ENCODE measurements around the gene IP6K1.
"Not testable (repeated sequence)": the region's sequence is repeated elsewhere in the genome, so short reads cannot be mapped to it uniquely, and the experiment has no call there.

The IP6K1 gene

DNA sequence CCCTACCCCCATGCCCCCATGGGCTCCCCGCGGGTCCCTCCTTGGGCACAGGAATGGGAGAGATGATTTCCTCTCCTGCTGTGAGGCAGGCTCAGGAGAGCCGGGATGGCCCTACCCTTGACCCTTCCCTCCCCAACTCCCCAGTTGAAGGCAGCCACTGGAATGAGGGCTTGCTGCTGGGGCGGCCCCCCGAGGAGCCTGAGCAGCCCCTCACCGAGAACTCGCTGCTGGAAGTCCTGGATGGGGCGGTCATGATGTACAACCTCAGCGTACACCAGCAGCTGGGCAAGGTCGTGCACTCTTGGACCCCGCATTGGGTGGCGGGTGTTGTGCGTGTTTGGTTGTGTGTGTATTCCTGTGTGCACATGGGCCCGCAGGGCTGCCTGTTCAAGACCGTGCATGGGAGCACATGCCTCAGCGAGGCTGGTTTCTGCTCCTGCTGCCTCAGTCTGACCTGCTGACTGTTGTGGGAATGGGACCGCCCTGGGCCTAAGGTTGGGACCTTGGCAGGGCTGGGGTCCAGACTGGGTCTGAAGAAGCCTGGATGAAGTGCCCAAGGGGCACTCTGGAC lies 80.9 kb downstream of the IP6K1 start:
- no peak for DNase-seq

DNA sequence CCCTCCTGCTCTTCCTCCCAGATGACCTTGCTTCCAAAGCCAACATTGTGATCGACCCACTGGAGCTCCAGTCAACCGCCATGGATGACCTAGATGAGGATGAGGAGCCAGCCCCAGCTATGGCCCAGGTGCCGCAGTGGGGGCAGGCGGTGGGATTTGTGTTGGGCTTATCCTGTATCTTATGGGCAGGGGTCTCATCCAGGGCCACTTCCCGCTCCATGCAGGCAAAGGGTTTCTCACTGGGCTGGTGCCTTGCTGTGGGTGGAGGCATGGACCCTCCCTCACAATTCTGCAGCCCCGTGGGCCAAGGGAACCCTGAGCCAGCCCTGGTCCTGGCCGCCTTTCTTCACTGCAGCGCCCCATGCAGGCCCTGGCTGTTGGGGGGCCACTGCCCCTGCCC lies 81.7 kb downstream of the IP6K1 start:
- DNase-seq, result no peak

DNA sequence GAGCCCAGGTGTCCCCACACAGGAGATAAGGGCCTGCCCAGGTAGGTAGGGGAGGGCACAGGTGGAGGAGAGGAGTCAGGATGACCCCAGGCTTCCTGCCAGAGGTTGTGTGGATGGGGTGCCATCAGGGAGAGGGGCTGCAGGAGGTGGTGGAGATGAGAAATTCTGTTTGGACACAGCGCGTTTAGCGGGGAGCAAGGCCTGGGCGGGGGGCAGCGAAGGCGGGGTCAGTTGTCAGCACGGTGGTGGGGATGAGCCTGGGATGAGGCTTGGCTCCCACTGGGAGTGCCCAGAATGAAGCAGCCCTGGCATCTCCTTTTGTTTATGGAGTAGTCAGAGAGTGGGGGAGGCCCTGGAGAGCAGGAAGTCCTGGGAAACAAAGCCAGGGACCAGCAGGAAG lies 82.4 kb downstream of the IP6K1 start:
- DNase-seq, result no peak

DNA sequence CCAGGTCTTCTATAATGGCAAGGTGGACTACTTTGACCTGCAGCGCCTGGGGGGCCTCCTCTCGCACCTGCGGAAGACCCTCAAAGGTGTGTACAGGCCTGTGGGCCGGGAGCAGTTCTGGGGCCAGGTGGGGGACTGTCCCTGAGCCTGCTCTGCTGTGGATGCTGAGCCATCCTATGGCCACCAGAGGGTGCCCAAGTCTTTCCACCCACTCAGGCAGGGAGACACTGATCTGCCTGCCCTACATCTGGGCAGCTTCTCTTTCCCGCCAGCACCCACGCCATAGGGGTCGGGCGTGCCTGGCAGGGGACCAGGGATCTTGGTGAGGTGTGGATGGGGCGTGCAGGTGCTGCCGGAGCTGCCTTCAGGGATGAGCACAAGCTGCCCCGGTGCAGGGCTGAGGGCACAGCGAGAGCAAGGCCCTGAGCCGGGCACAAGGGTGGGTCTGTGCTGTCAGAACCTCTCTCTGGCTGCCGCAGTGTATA lies 82.9 kb downstream of the IP6K1 start:
- peak; percentile 74 to 76 for DNase-seq

DNA sequence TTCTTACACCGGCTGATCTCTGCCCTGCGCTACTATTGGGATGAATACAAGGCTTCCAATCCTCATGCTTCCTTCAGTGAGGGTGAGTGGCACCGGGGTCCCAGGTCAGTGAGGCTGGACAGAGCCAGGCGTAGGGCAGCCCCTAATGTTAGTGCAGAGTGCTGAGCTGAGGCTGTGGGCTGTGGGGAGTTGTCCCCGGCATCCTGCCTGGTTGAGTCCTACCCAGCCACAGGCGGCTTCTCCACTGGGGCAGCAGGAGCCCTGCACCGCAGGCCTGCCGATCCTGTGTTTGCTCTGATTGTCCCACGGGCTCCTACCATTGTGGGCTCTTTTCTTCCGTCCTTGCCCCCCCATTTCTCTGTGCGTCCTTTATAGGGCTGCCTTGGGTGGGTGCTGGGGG lies 83.7 kb downstream of the IP6K1 start:
- no peak for DNase-seq

DNA sequence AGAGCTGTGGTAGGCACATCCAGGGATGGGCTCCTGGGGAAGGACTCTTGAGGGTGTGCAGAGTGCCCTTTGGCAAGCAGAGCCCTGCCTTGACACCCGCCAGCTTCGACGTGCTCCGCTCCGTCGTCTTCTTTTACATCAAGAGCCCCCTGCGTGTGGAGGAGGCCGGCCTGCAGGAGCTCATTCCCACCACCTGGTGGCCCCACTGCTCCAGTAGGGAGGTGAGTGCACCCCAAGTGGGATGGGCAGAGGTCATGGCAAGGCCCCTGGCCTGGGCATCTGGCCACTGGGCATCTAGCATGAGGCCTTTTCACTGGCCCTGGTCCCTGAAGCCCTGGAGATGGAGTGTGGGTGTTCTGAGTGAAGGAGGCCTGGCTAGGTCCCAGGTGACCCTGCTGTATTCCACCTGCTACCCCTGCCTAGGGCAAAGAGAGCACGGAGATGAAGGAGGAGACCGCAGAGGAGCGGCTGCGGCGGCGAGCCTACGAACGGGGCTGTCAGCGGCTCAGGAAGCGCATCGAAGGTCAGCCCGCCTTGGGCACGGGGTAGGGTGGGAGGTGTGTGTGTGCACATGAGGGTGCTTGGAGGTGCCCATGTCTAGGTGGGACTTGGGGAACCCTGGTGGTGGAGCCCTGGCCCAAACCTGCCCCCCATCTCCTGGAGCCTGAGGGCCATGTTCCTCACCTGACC lies 84.8 kb downstream of the IP6K1 start:
- no peak for DNase-seq

- no peak for DNase-seq
Observed at GRCh38 chr3:49700453-49701128, 85.8 kb downstream of the IP6K1 start.

GRCh38 chr3:49700014-49700413 lies 86.3 kb downstream of the IP6K1 start:
- DNase-seq, result no peak

GRCh38 chr3:49699281-49699979 lies 86.9 kb downstream of the IP6K1 start:
- no peak for DNase-seq

DNA sequence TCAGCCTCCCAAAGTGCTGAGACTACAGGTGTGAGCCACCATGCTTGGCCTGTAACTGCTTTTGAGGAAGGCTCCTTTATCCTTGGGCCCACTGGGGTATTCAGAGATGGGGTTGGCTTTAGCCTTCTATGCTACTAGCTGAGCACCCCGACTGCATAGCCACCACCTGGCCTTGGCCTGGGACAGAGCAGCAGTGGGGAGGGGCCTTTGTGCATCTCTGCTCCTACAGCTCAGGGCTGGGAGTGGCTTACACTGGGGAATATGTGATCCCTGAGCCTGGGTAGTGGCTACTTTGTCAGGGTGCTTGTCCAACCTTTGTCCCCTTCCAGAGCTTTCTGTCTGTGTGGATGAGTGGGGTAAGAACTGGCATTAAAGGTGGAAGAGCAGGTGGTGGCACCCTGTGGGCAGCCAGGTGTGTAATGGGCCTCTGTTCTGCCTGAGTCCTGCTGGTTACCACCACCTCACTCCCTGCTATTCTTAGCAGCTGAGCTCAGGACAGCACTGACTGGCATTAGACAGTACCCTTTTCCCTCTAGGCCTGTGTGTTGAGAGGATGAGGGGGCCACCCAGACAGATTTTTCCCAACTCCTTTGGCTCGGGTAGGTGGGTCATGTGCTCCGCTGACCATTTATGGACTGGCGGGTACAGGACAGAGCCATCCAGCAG lies 90.9 kb downstream of the IP6K1 start:
- DNase-seq, result not testable (repeated sequence)

GRCh38 chr3:49694409-49695070 lies 91.8 kb downstream of the IP6K1 start:
- DNase-seq, result not testable (repeated sequence)

DNA sequence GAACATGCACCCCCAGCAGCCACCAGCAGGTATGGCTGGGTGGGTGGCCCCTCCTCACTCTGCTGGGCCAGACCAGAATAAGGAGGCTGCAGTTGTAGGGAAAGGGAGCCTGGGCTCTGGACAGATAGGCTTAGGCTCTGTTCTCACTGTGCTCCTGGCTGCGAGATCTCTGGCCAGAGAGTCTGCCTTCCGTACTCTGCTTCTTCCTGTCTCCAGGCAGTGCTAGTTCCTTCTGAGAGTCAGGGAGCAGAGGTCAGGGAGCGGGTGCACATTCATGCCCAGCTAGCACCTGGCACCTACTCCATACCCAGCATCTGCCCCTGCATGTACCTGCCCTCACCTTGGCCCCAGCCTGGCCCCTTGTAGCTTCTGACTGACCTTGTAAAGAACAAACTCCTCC lies 94.9 kb downstream of the IP6K1 start:
- DNase-seq, result not testable (repeated sequence)

GRCh38 chr3:49690856-49691255 lies 95.5 kb downstream of the IP6K1 start:
- not testable (repeated sequence) for DNase-seq

GRCh38 chr3:49689908-49690624 lies 96.3 kb downstream of the IP6K1 start:
- not testable (repeated sequence) for DNase-seq

- DNase-seq, result peak; percentile 91 to 93
Observed at GRCh38 chr3:49689046-49689907, 97.1 kb downstream of the IP6K1 start, which contains the start of the genes MST1 and RNF123. Gene MST1, minus strand, starts transcription at chr3:49689474. Its CDS starts 783 bp downstream, at chr3:49688691. Gene RNF123, plus strand, starts transcription at chr3:49689557. Its CDS starts 1,609 bp downstream, at chr3:49691166.

DNA sequence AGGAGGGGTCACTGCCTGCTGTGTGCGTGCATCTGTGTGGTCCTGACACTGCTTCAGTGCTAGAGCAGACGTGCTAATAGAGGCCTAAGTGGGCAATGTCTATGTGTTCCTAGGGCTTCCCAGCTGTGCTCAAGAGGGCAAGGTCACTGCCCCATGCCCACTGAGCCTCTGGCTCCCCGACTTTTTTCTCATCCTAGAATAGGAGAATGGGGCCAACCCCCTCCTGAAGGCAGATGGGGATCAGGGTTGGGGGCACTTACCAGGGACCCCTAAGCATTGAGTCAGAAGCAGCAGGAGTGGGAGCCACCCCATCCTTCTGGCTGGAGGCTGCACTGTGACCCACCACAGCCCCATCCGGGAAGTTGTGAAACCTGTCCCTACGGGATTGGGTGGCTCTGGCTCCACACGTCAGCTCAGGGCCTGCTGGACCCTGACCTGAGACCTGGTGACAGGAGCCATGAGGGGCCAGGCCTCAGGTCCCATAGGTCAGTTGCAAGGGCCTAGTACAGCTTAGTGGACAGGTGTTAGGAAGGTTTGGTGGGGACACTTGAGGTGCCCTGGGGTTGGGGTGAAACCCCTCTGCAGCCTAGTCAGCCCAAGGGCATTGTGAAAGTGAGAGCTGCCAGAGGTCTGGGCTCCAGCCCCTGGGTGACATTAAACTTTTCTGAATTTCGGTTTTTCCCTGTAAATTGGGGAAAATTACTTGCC lies 97.8 kb downstream of the IP6K1 start:
- DNase-seq, result not testable (repeated sequence)

DNA sequence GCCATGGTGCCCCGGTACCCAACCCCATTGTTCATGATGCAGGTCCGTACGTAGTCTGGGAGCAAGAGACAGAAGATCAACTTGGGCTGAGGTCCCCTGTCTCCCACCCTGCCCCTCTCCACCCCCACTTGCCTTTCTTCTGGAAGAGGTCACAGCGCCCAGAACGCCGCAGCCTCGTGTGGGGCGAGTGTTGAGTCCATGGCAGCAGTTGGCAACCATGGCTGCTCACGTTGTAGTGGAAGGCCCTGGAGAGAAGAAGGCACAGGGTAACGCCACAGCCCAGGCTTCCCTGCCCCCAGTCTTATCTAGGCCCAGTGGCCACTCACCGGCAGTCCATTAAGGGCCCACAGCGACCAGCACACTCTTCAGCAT lies 98.9 kb downstream of the IP6K1 start:
- not testable (repeated sequence) for DNase-seq

DNA sequence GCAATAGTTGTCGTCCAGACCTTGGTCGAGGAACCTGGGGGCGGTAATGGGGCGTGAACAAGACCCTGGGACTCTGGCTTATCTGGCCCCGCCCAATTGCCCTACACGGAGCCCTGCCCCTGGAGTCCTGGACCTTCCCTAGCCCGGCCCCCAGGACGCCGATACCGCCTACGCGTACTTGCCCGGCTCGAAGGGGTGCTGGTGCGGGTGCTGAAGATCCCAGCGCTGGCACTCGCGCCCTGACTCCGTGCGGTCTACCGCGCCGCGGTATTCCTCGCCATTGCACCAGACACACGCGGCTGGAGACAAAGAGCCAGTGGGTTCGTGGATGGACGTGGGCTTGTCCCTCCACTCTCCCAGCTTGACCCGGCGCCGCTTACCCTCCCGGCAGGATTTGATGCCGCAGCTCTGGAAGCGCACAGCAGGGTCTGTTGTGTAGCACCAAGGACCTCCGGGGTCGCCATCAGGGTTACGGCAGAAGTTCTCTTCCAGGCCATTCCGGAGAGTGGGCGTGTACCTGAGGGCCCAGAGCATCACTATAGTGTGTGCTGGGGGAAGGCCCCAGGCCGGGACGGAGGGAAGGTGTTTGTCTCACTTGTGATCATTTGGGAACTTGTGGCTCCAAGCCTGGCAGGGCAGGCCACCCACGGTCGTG lies 99.4 kb downstream of the IP6K1 start:
- peak; percentile 30 to 49 for DNase-seq

DNA sequence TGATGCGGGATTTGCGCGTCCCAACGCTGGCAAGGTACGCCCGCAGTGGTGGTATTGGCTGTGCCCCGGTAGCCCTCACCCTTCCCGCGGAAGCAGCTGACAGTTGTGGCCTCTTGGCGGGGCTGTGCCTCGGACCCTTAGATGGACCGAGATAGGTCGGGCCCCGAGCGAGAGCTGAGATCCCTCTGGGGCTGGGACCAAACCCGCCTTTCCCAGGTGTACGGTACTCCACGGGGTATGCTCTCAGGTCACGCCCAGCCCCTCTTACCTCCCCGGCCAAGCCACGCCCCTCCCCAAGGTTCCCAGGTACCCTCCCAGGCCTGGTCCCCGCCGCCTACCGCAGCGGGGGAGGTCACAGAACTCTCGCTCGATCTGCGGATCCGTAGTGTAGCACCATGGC lies 100.0 kb downstream of the IP6K1 start:
- DNase-seq, result peak; percentile 31 to 46

All from CD4-positive, alpha-beta T cell treated with Interleukin-4 for 1 hour (primary cell).